Retinal pigment epithelial cell (primary cell): ENCODE measurements around the gene CSRNP2.
"Not testable (repeated sequence)": the region's sequence is repeated elsewhere in the genome, so short reads cannot be mapped to it uniquely, and the experiment has no call there.

Source experiments
- DNase-seq: peaks from one replicate; pipeline ENCODE4 v3.0.0-alpha.2; 2010; ENCODE audit warnings: low read depth
- H3K4me3 ChIP-seq: 2 replicates; pipeline ENCODE4 v1.5.1; 2011; ENCODE audit warnings: mild to moderate bottlenecking, low read length, control low read depth, moderate library complexity
- TF ChIP-seq, protein P1 (sequence below): conservative IDR thresholded peaks from 2 replicates; pipeline ENCODE4 v1.5.1; 2011; ENCODE audit warnings: low read depth, low read length, control low read depth, inconsistent platforms

CSRNP2 gene

DNA sequence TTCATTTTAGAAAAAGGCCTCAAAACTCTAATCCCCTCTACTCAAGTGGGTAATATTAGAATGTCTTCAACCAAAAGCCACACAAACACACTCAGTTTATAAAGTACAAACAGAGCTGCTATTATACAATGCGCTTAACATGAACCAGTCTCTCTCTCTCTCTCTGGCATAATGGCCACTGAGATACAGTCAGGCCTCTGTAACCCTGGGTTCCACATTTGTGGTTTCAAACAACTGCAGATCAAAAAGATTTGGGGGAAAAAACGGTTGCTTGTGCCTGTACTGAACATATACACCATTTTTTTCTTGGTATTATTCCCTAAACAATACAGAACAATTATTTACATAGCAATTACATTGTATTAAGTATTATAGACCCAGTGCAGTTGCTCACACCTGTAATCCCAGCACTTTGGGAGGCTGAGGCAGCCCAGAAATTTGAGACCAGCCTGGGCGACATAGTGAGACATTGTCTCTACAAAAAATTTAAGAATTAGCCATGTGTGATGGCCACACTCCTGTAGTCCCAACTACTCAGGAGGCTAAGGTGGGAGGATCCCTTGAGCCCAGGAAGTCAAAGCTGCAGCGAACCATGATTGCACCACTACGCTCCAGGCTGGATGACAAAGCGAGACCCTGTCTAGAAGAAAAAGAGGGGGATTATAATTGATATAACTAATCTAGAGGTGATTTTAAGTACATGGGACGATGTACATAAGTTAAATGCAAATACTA is 62.8 kb downstream of the CSRNP2 start:
- H3K4me3 ChIP-seq: no peak overlapping the region
- no peak for DNase-seq
- TF ChIP-seq, protein P1, sequence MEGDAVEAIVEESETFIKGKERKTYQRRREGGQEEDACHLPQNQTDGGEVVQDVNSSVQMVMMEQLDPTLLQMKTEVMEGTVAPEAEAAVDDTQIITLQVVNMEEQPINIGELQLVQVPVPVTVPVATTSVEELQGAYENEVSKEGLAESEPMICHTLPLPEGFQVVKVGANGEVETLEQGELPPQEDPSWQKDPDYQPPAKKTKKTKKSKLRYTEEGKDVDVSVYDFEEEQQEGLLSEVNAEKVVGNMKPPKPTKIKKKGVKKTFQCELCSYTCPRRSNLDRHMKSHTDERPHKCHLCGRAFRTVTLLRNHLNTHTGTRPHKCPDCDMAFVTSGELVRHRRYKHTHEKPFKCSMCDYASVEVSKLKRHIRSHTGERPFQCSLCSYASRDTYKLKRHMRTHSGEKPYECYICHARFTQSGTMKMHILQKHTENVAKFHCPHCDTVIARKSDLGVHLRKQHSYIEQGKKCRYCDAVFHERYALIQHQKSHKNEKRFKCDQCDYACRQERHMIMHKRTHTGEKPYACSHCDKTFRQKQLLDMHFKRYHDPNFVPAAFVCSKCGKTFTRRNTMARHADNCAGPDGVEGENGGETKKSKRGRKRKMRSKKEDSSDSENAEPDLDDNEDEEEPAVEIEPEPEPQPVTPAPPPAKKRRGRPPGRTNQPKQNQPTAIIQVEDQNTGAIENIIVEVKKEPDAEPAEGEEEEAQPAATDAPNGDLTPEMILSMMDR: no peak

DNA sequence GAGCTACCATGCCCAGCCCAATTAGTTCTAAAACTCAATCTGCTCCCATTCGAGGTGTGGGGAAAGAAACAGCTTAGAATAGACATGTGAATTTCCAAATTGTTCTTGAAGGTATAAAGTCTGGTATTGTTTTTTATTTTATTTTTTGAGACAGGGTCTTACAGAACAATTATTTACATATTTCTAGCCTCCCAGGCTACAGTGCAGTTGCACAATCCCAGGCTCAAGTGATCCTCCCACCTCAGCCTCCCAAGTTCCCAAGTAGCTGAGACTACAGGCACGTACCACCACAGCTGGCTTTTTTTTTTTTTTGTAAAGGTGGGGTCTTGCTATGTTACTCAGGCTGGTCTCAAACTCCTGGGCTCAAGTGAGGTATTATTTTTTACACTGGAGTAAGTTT is 63.5 kb downstream of the CSRNP2 start:
- no peak overlapping the region for H3K4me3 ChIP-seq
- TF ChIP-seq, protein P1: no peak
- no peak for DNase-seq

DNA sequence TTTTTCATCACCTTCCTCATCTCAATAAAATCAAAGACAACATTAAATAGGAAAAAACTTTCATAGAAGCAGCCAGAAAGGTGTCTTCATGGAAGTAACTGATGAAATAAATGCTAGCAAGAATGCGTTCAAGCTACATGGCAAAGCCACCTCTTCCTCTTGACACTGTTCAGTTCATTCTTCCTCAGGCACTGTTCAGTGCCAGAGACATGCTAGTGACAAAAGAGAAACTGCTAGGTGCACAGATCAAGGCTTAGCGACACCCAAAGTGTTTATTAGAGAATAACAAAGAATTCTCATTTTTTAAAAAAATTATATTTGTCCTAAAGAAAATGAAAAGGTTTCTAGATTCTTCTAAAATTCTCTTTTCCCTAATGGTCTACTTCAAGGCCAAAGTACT is 64.4 kb downstream of the CSRNP2 start:
- no peak overlapping the region for H3K4me3 ChIP-seq
- TF ChIP-seq, protein P1: no peak
- no peak for DNase-seq

DNA sequence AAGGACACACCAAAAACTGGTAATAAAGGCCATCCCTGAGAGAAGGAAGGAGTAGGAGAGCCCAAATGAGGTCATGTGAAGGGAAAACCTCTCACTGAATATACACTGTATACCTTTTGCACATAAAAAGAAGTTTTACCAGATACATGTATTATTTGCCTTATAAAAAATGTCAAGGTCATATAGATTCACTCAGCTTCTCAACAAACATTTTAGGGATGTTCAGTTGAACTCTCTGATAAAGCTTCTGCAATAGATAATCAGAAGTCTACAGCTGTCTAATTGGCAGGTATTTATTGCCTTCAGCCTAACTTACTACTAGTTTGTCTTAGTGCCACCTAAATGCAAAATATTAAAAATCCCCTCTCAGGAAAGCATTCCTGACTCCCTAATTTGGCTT is 65.9 kb downstream of the CSRNP2 start:
- no peak overlapping the region for H3K4me3 ChIP-seq
- no peak for DNase-seq
- TF ChIP-seq, protein P1: no peak

DNA sequence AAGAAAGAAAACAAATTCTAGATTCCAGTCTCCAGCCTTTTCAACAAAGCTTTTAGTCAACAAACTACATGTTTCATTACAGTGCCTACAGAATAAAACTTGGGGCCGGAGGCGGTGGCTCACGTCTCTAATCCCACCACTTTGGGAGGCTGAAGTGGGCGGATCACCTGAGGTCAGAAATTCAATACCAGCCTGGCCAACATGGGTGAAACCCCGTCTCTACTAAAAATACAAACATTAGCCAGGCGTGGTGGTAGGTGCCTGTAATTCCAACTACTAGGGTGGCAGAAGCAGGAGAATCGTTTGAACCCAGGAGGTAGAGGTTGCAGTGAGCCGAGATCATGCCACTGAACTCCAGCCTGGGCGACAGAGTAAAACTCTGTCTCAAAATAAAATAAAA is 68.9 kb downstream of the CSRNP2 start:
- not testable (repeated sequence) for H3K4me3 ChIP-seq, DNase-seq

DNA sequence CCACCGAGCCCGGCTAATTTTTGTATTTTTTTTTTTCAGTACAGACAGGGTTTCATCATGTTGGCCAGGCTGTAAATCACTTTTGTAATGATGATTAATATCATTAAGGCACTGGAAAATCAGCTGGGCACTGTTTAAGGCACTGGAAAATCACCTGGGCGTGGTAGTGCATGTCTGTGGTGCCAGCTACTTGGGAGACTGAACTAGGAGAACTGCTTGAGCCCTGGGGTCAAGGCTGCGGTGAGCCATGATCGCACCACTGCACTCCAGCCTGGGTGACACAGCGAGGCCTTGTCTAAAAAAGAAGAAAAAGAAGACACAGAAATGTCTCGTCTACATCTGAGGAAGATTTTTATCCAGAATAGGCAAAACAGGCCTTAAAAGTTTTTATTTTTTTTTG is 70.0 kb downstream of the CSRNP2 start:
- H3K4me3 ChIP-seq: no peak overlapping the region
- no peak for DNase-seq
- TF ChIP-seq, protein P1: no peak

DNA sequence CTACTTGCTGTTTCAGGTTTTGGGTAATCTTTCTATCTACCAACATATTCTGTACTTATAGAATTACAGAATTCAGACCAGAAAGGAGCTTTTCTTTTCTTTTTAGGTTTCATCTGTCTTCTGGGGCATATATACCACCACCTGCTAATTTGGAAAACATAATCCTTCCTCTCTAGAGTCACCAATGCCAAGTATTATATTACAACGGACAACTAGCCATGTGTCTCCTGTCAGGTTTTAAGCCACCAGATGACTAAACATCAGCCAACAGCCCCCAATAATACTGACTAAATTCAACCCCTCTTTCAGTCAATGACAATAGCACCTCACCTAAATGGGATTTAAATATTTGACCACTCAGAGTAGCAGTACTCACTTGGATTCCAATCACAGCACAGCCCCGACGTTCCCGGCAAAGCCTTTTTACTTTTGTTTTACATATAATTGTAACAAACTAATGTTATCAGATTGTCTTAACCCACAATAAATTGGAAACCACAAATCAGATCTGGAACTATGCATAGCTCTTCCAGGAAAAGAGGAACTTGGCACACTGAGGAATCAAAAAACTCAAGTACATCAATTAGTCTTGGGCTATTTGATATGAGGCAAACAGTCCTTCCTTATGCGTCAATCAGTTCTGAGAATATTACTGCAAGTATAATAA is 70.7 kb downstream of the CSRNP2 start:
- DNase-seq: no peak
- no peak overlapping the region for H3K4me3 ChIP-seq
- TF ChIP-seq, protein P1: no peak
